Gastroesophageal sphincter (tissue), 3 donors: ENCODE results near the gene PIK3R5.

Experiments used
- POLR2A ChIP-seq, 2 donors: fragments of 450-650 bp; IDR thresholded peaks; one replicate each; pipeline ENCODE4 v1.6.1; 2017; ENCODE audit warnings: antibody characterized with exemption in 2 of 2, mild to moderate bottlenecking in 2 of 2, moderate library complexity in 1 of 2
- TF ChIP-seq, protein P1 (sequence below), 4 experiments: fragments of 200-600 bp in 2 of 4; fragments of 450-650 bp in 2 of 4; sonication (generic) in 1 of 4; IDR thresholded peaks; one replicate each; pipeline ENCODE4 v1.5.1; 2017 to 2019; ENCODE audit warnings: antibody characterized with exemption in 4 of 4, mild to moderate bottlenecking in 2 of 4, moderate library complexity in 2 of 4

- TF ChIP-seq, protein P1, sequence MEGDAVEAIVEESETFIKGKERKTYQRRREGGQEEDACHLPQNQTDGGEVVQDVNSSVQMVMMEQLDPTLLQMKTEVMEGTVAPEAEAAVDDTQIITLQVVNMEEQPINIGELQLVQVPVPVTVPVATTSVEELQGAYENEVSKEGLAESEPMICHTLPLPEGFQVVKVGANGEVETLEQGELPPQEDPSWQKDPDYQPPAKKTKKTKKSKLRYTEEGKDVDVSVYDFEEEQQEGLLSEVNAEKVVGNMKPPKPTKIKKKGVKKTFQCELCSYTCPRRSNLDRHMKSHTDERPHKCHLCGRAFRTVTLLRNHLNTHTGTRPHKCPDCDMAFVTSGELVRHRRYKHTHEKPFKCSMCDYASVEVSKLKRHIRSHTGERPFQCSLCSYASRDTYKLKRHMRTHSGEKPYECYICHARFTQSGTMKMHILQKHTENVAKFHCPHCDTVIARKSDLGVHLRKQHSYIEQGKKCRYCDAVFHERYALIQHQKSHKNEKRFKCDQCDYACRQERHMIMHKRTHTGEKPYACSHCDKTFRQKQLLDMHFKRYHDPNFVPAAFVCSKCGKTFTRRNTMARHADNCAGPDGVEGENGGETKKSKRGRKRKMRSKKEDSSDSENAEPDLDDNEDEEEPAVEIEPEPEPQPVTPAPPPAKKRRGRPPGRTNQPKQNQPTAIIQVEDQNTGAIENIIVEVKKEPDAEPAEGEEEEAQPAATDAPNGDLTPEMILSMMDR (IDR thresholded peaks at IDR 0.05) = no peak
- no peak for TF ChIP-seq POLR2A (IDR thresholded peaks at IDR 0.05)
These were observed 90.1 kb downstream of the PIK3R5 start for GRCh38 chr17:8875436-8875835.
